Choroid plexus epithelial cell (primary cell): ENCODE data around the gene DIP2C.

Experiments
- DNase-seq: peaks from one replicate; pipeline ENCODE4 v3.0.0-alpha.2; 2010; ENCODE audit warnings: low read depth
- H3K4me3 ChIP-seq: 2 replicates; pipeline ENCODE4 v1.5.1; 2011; ENCODE audit warnings: low read depth, mild to moderate bottlenecking, control low read depth, low read length, moderate library complexity
- TF ChIP-seq, protein P1 (sequence below): conservative IDR thresholded peaks from 2 replicates; pipeline ENCODE4 v1.5.1; 2011; ENCODE audit warnings: low read depth, mild to moderate bottlenecking, control low read depth, inconsistent platforms, low read length, moderate library complexity

The DIP2C gene

DNA sequence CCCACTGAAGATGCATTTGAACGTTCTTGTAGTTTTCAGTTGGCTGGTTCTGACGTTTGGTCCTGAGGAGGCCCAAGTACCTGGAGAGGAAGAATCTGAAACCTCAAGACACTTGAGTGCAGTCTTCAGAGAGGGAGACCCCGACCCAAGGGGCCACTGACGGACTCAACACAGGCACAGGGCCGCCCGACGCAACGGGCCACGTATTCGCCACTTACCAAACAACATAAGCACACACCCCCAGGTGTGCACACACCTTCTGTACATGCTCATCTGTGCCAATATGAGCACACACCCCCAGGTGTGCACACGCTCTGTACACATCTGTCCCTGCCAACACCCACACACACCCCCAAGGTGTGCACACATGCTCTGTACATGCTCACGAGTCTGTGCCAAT, 68.5 kb downstream of the DIP2C start:
- H3K4me3 ChIP-seq: no peak overlapping the region
- TF ChIP-seq, protein P1, sequence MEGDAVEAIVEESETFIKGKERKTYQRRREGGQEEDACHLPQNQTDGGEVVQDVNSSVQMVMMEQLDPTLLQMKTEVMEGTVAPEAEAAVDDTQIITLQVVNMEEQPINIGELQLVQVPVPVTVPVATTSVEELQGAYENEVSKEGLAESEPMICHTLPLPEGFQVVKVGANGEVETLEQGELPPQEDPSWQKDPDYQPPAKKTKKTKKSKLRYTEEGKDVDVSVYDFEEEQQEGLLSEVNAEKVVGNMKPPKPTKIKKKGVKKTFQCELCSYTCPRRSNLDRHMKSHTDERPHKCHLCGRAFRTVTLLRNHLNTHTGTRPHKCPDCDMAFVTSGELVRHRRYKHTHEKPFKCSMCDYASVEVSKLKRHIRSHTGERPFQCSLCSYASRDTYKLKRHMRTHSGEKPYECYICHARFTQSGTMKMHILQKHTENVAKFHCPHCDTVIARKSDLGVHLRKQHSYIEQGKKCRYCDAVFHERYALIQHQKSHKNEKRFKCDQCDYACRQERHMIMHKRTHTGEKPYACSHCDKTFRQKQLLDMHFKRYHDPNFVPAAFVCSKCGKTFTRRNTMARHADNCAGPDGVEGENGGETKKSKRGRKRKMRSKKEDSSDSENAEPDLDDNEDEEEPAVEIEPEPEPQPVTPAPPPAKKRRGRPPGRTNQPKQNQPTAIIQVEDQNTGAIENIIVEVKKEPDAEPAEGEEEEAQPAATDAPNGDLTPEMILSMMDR: no peak
- no peak for DNase-seq

DNA sequence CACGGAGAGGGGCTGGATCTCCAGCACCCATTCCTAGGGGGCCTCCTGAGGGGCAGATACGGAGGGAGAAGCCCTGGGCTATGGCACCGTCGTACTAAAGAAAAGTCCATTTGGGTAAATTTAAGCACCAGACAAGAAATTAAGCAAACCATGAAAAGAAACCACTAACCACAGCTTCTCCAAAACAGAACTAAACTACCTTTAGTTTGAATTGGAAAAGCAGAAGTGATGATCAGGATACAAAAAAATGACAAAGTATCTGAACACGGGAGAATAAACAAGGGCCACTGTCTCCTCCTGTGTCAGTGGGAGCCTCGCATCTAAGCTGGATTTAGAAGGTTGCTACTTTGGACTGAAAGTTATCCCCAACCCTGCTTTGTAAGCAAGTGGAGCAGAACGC, 69.1 kb downstream of the DIP2C start:
- H3K4me3 ChIP-seq: no peak overlapping the region
- DNase-seq: no peak
- TF ChIP-seq, protein P1: no peak

DNA sequence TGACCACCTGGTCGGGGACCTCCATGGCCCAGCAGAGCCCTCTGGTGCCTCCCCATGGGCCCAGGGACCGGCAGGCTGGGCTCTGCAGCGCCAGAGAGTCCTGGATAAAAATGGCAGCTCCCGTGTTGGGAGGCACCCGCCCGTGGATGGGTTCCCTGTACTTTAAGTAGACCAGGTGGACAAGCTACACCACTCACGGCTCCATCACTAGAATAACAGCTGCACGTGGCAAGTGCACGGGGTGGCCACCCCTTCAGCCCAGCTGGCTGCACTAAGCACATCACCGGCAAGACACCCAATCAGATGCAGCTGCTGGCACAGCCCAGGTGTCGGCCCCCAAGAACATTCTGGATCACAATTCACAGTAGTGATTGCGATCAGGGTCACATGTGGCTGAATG, 69.8 kb downstream of the DIP2C start:
- DNase-seq: no peak
- TF ChIP-seq, protein P1: no peak
- H3K4me3 ChIP-seq: no peak overlapping the region

DNA sequence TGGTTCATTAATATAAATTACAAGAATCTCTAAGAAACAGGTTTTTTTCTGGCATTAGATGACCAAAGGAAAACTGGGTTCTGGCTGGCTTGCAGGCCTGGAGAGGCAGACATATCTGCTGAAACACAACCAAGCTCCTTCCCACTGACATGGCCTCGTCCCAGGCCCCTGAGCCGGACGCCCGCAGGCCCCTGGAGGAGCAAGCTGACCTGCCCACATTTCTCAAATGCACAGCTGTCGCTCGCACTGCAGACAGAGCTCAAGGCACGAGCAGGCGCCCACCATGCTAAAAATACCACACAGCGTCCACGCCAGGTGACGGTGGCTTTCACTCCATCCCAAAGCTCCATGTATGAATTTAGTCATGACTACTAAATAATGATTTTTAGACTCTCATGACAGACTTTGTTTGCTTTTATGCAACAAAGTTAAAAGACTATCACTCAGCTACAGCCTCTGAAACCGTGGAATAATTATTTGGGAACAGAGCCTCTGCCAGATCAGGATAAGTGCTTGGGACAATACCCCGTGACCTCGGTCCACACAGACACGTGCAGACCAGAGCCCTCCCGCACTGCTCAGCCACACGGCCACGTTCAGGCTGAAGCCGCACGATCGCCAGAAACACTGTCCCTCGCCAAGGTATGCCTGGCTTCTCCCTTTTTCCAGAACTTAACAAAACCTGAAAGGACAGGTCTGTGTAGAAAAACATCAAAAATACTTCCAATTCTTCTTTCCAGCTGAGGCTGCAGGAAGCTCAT, 71.1 kb downstream of the DIP2C start:
- DNase-seq: no peak
- H3K4me3 ChIP-seq: no peak overlapping the region
- TF ChIP-seq, protein P1: no peak

DNA sequence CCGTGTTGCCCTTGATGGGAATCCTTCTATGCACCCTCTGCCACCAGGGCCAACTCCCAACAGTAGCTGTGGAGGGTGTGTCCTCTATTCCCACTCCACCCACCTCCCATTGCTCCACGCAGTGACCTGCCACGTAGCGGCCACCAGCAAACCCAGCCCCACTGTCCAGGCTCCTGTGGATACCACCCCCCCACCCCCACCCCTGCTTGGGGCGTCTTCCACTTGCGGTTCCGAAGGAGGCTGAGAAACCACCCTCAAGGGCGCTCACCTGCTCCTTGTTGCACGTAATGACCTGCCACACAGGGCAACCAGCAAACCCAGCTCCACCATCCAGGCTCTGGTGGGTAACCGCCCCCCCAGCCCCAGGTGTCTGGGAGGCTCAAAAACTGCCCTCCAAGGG, 72.0 kb downstream of the DIP2C start:
- H3K4me3 ChIP-seq: no peak overlapping the region
- no peak for DNase-seq

DNA sequence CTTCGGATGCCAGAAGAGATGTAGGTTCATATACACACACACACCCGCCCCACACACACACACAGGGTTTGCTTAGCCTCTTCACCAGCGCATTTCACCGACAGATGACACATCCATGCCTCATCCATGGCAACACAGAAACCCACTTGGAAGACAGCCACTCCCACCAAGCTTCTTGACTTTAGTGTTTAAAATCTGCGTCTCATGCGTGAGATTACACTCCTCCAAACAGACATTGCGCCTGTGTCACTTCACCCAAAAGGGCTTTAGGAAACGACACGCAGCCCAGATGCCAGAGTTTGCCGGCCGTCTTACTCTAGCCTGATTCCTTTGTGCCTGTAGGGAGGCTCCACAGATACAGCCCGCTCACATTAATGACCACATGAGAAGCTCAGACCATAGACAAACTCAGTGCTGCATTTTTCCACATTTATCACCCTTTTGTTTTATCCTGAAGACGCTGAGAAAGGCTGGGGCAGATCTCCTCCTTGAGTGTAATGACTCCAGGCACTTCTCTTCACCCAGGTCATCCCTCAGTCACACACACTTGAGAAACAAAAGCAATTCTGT, 73.8 kb downstream of the DIP2C start:
- no peak overlapping the region for H3K4me3 ChIP-seq
- peak; percentile 55 for DNase-seq

More for the DNA sequence above, 72.0 kb downstream of the DIP2C start:
- TF ChIP-seq, protein P1: no peak

More for the DNA sequence above, 73.8 kb downstream of the DIP2C start:
- TF ChIP-seq, protein P1: no peak
